Stomach smooth muscle (tissue), 2 donors: Measurements from ENCODE around the gene UBA1.

Experiments used
- H3K27ac ChIP-seq: one replicate; pipeline ENCODE4 v1.7.0; 2013; ENCODE audit warnings: mild to moderate bottlenecking, low read length, inconsistent platforms
- H3K27me3 ChIP-seq, 2 donors: one replicate each; pipeline ENCODE4 v1.7.0; 2013; ENCODE audit warnings: low read length in 2 of 2; ENCODE audit not compliant: insufficient read depth in 2 of 2, control insufficient read depth in 1 of 2
- H3K36me3 ChIP-seq, 2 donors: one replicate each; pipeline ENCODE4 v1.7.0; 2013; ENCODE audit warnings: low read length in 2 of 2; ENCODE audit not compliant: control insufficient read depth in 2 of 2, insufficient read depth in 2 of 2
- H3K4me1 ChIP-seq: one replicate; pipeline ENCODE4 v1.7.0; 2013; ENCODE audit warnings: low read length; ENCODE audit not compliant: control insufficient read depth, insufficient read depth
- H3K4me3 ChIP-seq, 2 donors: one replicate each; pipeline ENCODE4 v1.7.0; 2013; ENCODE audit warnings: low read length in 2 of 2
- H3K9ac ChIP-seq, 2 donors: one replicate each; pipeline ENCODE4 v1.7.0; 2013; ENCODE audit warnings: low read length in 2 of 2, mild to moderate bottlenecking in 1 of 2
- H3K9me3 ChIP-seq, 2 donors: one replicate each; pipeline ENCODE4 v1.7.0; 2013; ENCODE audit warnings: low read length in 2 of 2; ENCODE audit not compliant: control insufficient read depth in 2 of 2
- donor health status: healthy.
- donor health status: Pancreatic carcinoma.

UBA1 gene

GRCh38 chrX:47179221-47179927 lies 14.3 kb upstream of the UBA1 start:
- H3K27me3 ChIP-seq, result peaks cover 0 to 21% of the 10 kb centered on the region in 2 donors
- peak overlapping the region; percentile 41 for H3K27ac ChIP-seq
- H3K9ac ChIP-seq, result no peak overlapping the region
- no peaks in the 10 kb centered on the region for H3K9me3 ChIP-seq
- H3K4me3 ChIP-seq, result no peak overlapping the region
- peaks cover 34 to 43% of the 10 kb centered on the region in 2 donors for H3K36me3 ChIP-seq
- peaks cover 16% of the 10 kb centered on the region for H3K4me1 ChIP-seq

GRCh38 chrX:47179928-47180255 lies 13.7 kb upstream of the UBA1 start:
- Histone ChIP-seq H3K36me3 (peaks cover 34 to 43% of the 10 kb centered on the region in 2 donors), H3K9ac (no peak overlapping the region), H3K27ac (peak overlapping the region; percentile 41)

GRCh38 chrX:47180346-47180745 lies 13.3 kb upstream of the UBA1 start:
- peaks cover 0 to 22% of the 10 kb centered on the region in 2 donors for H3K27me3 ChIP-seq
- peaks cover 34 to 38% of the 10 kb centered on the region in 2 donors for H3K36me3 ChIP-seq
- no peaks in the 10 kb centered on the region for H3K9me3 ChIP-seq
- H3K4me3 ChIP-seq, result no peak overlapping the region
- no peak overlapping the region for H3K27ac ChIP-seq
- no peak overlapping the region for H3K9ac ChIP-seq
- peaks cover 16% of the 10 kb centered on the region for H3K4me1 ChIP-seq

More at GRCh38 chrX:47179928-47180255, 13.7 kb upstream of the UBA1 start:
- Histone ChIP-seq H3K4me1 (peaks cover 16% of the 10 kb centered on the region), H3K27me3 (peaks cover 0 to 22% of the 10 kb centered on the region in 2 donors), H3K4me3 (no peak overlapping the region), H3K9me3 (no peaks in the 10 kb centered on the region)

- Histone ChIP-seq H3K27ac (no peak overlapping the region), H3K36me3 (peaks cover 30 to 40% of the 10 kb centered on the region in 2 donors), H3K9me3 (no peaks in the 10 kb centered on the region), H3K4me3 (no peak overlapping the region), H3K27me3 (peaks cover 0 to 20% of the 10 kb centered on the region in 2 donors), H3K4me1 (peaks cover 16% of the 10 kb centered on the region), H3K9ac (no peak overlapping the region)
Measured at GRCh38 chrX:47181301-47181700, 12.3 kb upstream of the UBA1 start.

GRCh38 chrX:47182106-47182700 lies 11.4 kb upstream of the UBA1 start:
- H3K4me3 ChIP-seq, result no peak overlapping the region
- peaks cover 0 to 23% of the 10 kb centered on the region in 2 donors for H3K27me3 ChIP-seq
- peaks cover 21 to 34% of the 10 kb centered on the region in 2 donors for H3K36me3 ChIP-seq

GRCh38 chrX:47184486-47184885 lies 9.1 kb upstream of the UBA1 start:
- peaks cover 3% of the 10 kb centered on the region for H3K4me1 ChIP-seq
- H3K4me3 ChIP-seq, result no peak overlapping the region
- no peaks in the 10 kb centered on the region for H3K9me3 ChIP-seq
- H3K27ac ChIP-seq, result no peak overlapping the region
- peaks cover 0 to 17% of the 10 kb centered on the region in 2 donors for H3K27me3 ChIP-seq
- no peak overlapping the region for H3K9ac ChIP-seq
- peaks cover 20 to 28% of the 10 kb centered on the region in 2 donors for H3K36me3 ChIP-seq

More at GRCh38 chrX:47182106-47182700, 11.4 kb upstream of the UBA1 start:
- no peaks in the 10 kb centered on the region for H3K9me3 ChIP-seq
- H3K4me1 ChIP-seq, result peaks cover 16% of the 10 kb centered on the region
- no peak overlapping the region for H3K27ac ChIP-seq
- H3K9ac ChIP-seq, result no peak overlapping the region

- no peak overlapping the region for H3K4me3 ChIP-seq
- H3K9me3 ChIP-seq, result no peaks in the 10 kb centered on the region
- peaks cover 20 to 28% of the 10 kb centered on the region in 2 donors for H3K36me3 ChIP-seq
- no peaks in the 10 kb centered on the region for H3K4me1 ChIP-seq
- no peak overlapping the region for H3K9ac ChIP-seq
- no peak overlapping the region for H3K27ac ChIP-seq
- H3K27me3 ChIP-seq, result peaks cover 0 to 17% of the 10 kb centered on the region in 2 donors
Measured at GRCh38 chrX:47185241-47185640, 8.4 kb upstream of the UBA1 start.

- H3K4me3 ChIP-seq, result no peak overlapping the region
- no peak overlapping the region for H3K27ac ChIP-seq
- no peaks in the 10 kb centered on the region for H3K9me3 ChIP-seq
- peaks cover 6% of the 10 kb centered on the region for H3K4me1 ChIP-seq
- H3K9ac ChIP-seq, result no peak overlapping the region
- peaks cover 0 to 20% of the 10 kb centered on the region in 2 donors for H3K27me3 ChIP-seq
- peaks cover 19 to 23% of the 10 kb centered on the region in 2 donors for H3K36me3 ChIP-seq
Measured at GRCh38 chrX:47186096-47186740, 7.4 kb upstream of the UBA1 start.

- Histone ChIP-seq H3K27ac (no peak overlapping the region), H3K36me3 (peaks cover 11 to 14% of the 10 kb centered on the region in 2 donors), H3K9ac (no peak overlapping the region), H3K27me3 (peaks cover 0 to 18% of the 10 kb centered on the region in 2 donors), H3K4me1 (peaks cover 11% of the 10 kb centered on the region), H3K4me3 (no peak overlapping the region), H3K9me3 (no peaks in the 10 kb centered on the region)
Measured at GRCh38 chrX:47187106-47187677, 6.4 kb upstream of the UBA1 start.

GRCh38 chrX:47189906-47190305 lies 3.7 kb upstream of the UBA1 start:
- no peak overlapping the region for H3K4me3 ChIP-seq
- no peak overlapping the region for H3K9ac ChIP-seq
- H3K4me1 ChIP-seq, result peaks cover 26% of the 10 kb centered on the region
- H3K9me3 ChIP-seq, result no peaks in the 10 kb centered on the region
- H3K27ac ChIP-seq, result no peak overlapping the region
- H3K27me3 ChIP-seq, result peaks cover 0 to 14% of the 10 kb centered on the region in 2 donors
- peaks cover 0 to 10% of the 10 kb centered on the region in 2 donors for H3K36me3 ChIP-seq
